Neural crest cell (in vitro differentiated cells): ENCODE measurements around the gene DCUN1D2. TPM values are rescaled to one million over a fixed set of nuclear protein-coding genes. Genes with fewer than 3 reads are reported as not detected.

Experiments used
- DNase-seq: peaks from one replicate; pipeline ENCODE4 v3.0.0; 2021; ENCODE audit warnings: low read depth, mixed read lengths, low spot score
- H3K27ac Mint-ChIP-seq: one replicate; pipeline ENCODE4 v1.8.0; 2021; ENCODE audit warnings: mild to moderate bottlenecking, mixed read lengths; ENCODE audit not compliant: unreplicated experiment
- H3K27me3 Mint-ChIP-seq: 2 replicates; pipeline ENCODE4 v1.8.0; 2021; ENCODE audit warnings: low read depth, mild to moderate bottlenecking, mixed read lengths
- H3K36me3 Mint-ChIP-seq: 2 replicates; pipeline ENCODE4 v1.8.0; 2021; ENCODE audit warnings: low read depth, mild to moderate bottlenecking, mixed read lengths
- H3K4me1 Mint-ChIP-seq: 2 replicates; pipeline ENCODE4 v1.8.0; 2021; ENCODE audit warnings: mixed read lengths
- H3K4me3 Mint-ChIP-seq: one replicate; pipeline ENCODE4 v1.8.0; 2021; ENCODE audit warnings: mild to moderate bottlenecking, mixed read lengths
- H3K9me3 Mint-ChIP-seq: 2 replicates; pipeline ENCODE4 v1.8.0; 2021; ENCODE audit warnings: mixed read lengths
- CTCF ChIP-seq: fragments of 200-600 bp; sonication (generic); conservative IDR thresholded peaks from 2 replicates; pipeline ENCODE4 v1.5.0; 2021; ENCODE audit warnings: antibody characterized with exemption, mild to moderate bottlenecking
- total RNA-seq: library from RNA; stranded (reverse); gene quantifications from 2 replicates; pipeline ENCODE4 v1.2.1, GENCODE V29; 2021

The DCUN1D2 gene
- total RNA-seq, 1 donor from 2014 or later = 32.1 TPM

GRCh38 chr13:113491982-113492381, 1.5 kb upstream of the DCUN1D2 start:
- Mint-ChIP-seq H3K4me3 (peak overlapping the region; percentile 94), H3K27me3 (no peaks in the 10 kb centered on the region), H3K4me1 (peaks cover 62% of the 10 kb centered on the region), H3K27ac (no peak overlapping the region), H3K36me3 (no peaks in the 10 kb centered on the region), H3K9me3 (no peaks in the 10 kb centered on the region)
- TF ChIP-seq CTCF = no peak
- no peak for DNase-seq

GRCh38 chr13:113491418-113491883, 940 bp upstream of the DCUN1D2 start:
- no peaks in the 10 kb centered on the region for H3K36me3 Mint-ChIP-seq
- peak overlapping the region; percentile 94 for H3K4me3 Mint-ChIP-seq
- H3K27me3 Mint-ChIP-seq = no peaks in the 10 kb centered on the region
- peaks cover 62% of the 10 kb centered on the region for H3K4me1 Mint-ChIP-seq
- no peak overlapping the region for H3K27ac Mint-ChIP-seq
- H3K9me3 Mint-ChIP-seq = no peaks in the 10 kb centered on the region
- TF ChIP-seq CTCF = no peak
- peak; percentile 25 for DNase-seq

- Mint-ChIP-seq H3K4me3 (peak overlapping the region; percentile 95), H3K27me3 (no peaks in the 10 kb centered on the region), H3K27ac (peak overlapping the region; percentile 70), H3K4me1 (peaks cover 48% of the 10 kb centered on the region), H3K36me3 (no peaks in the 10 kb centered on the region), H3K9me3 (no peaks in the 10 kb centered on the region)
- no peak for TF ChIP-seq CTCF
- peak; percentile 28 for DNase-seq
Measured at GRCh38 chr13:113489549-113490495, 689 bp downstream of the DCUN1D2 start.

- peak overlapping the region; percentile 95 for H3K4me3 Mint-ChIP-seq
- H3K36me3 Mint-ChIP-seq = no peaks in the 10 kb centered on the region
- DNase-seq = no peak
- no peaks in the 10 kb centered on the region for H3K9me3 Mint-ChIP-seq
- peak overlapping the region; percentile 70 for H3K27ac Mint-ChIP-seq
- peaks cover 45% of the 10 kb centered on the region for H3K4me1 Mint-ChIP-seq
- H3K27me3 Mint-ChIP-seq = no peaks in the 10 kb centered on the region
- no peak for TF ChIP-seq CTCF
Measured at GRCh38 chr13:113489171-113489548, 1.4 kb downstream of the DCUN1D2 start.

GRCh38 chr13:113488283-113488682, 2.2 kb downstream of the DCUN1D2 start:
- H3K9me3 Mint-ChIP-seq = no peaks in the 10 kb centered on the region
- no peaks in the 10 kb centered on the region for H3K36me3 Mint-ChIP-seq
- H3K4me3 Mint-ChIP-seq = peak overlapping the region; percentile 95
- no peaks in the 10 kb centered on the region for H3K27me3 Mint-ChIP-seq
- H3K27ac Mint-ChIP-seq = no peak overlapping the region
- TF ChIP-seq CTCF = no peak
- no peak for DNase-seq
- H3K4me1 Mint-ChIP-seq = peaks cover 44% of the 10 kb centered on the region
